NB4 (cell line): ENCODE data around the gene EDC4.

Experiments
- CTCF ChIP-seq: IDR thresholded peaks from one replicate; pipeline ENCODE4 v1.5.1; 2012; ENCODE audit warnings: low read depth, low read length
- TF ChIP-seq, protein P1 (sequence below): IDR thresholded peaks from 2 replicates; pipeline ENCODE4 v1.6.1; 2011; ENCODE audit warnings: low read depth, low read length

DNA sequence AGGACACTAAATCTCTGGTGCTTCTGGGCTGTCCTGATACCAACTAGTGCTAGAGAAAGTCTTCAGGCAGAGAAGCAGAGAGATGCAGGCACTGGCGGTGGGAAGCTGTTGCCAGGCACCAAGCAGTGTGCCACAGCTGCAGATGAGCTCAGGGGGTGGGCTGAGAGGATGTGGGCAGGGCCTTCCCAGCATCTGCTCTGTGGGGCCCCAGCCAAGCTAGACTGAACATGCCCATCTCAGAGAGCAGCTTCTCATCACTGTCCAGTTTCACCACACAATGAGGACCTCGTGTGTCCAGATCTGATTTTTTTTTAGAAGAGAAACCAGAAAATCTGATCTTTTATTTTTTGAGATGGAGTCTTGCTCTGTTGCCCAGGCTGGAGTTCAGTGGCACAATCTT is 37.3 kb downstream of the EDC4 start:
- no peak for TF ChIP-seq CTCF
- TF ChIP-seq, protein P1, sequence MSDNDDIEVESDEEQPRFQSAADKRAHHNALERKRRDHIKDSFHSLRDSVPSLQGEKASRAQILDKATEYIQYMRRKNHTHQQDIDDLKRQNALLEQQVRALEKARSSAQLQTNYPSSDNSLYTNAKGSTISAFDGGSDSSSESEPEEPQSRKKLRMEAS = no peak
